Left colon (tissue), 2 donors: ENCODE data around the gene CHRNG. TPM values are rescaled to one million over a fixed set of nuclear protein-coding genes. Genes with fewer than 3 reads are reported as not detected.
A peak's percentile ranks its signal among the peaks of the same experiment; 100 is the strongest.

Experiments used
- ATAC-seq: fragments of 200-7000 bp; cut with Tn5 transposase; one replicate; pipeline ENCODE4 v1.9.1; 2020; ENCODE audit warnings: mild to moderate bottlenecking, moderate library complexity
- DNase-seq, 2 donors: peaks; one replicate each; pipeline ENCODE4 v3.0.0-alpha.2; 2020
- intact Hi-C, 2 donors: fragments of 100-400 bp; cut with DNase I in 1 of 2; cut with micrococcal nuclease in 1 of 2; formaldehyde crosslinking; loops; one replicate each; pipeline versions ENCODE4 v1.11.2 to v1.14.0; 2022; cut with DNase I, micrococcal nuclease
- total RNA-seq, 2 donors: library from RNA; stranded (reverse); fragmentation: NEBNext Ultra II Directional; extraction: Animal tissue kit (Norgen Biotek cat#: 25700); gene quantifications; one replicate each; pipeline ENCODE4 v1.2.1, GENCODE V29; 2021
- donor health status: DM: no; HTN: no; CAD: no.
- donor health status: DM: yes; HTN: yes; CAD: no.

Gene CHRNG
- total RNA-seq, 2 donors from 2014 or later, result not detected

- ATAC-seq (peak; percentile 70), DNase-seq (peak; percentile 65 to 88)
- intact Hi-C loops, result no loop called here
Observed at GRCh38 chr2:232588680-232589585, 49.4 kb downstream of the CHRNG start.

- ATAC-seq (peak; percentile 80), DNase-seq (peak; percentile 55 to 87)
- intact Hi-C loops, result no loop called here
Observed at GRCh38 chr2:232592772-232593395, 53.4 kb downstream of the CHRNG start.

GRCh38 chr2:232593982-232594381, 54.5 kb downstream of the CHRNG start:
- DNase-seq (no peak), ATAC-seq (peak; percentile 10)
- intact Hi-C loops, result no loop called here

Other genes with a start within 250 kb of the CHRNG start
- under 1 TPM in 1 of 2 donors, not detected in 1; 0.15 TPM for gene ALPP, start 160.9 kb upstream of the CHRNG start, total RNA-seq
- gene ALPG, start 132.8 kb upstream of the CHRNG start, total RNA-seq, result 1 to 10 TPM in 1 of 2 donors, under 1 TPM in 1; 0.56 to 1.8 TPM
- gene ALPI, start 83.5 kb upstream of the CHRNG start, total RNA-seq, result 10 to 100 TPM; 15.9 to 21.1 TPM
- not detected for gene ECEL1, start 51.9 kb upstream of the CHRNG start, total RNA-seq
- not detected for gene PRSS56, start 19.3 kb upstream of the CHRNG start, total RNA-seq
- gene CHRND, start 13.5 kb upstream of the CHRNG start, total RNA-seq, result not detected
- gene TIGD1, start 10.9 kb downstream of the CHRNG start, total RNA-seq, result 1 to 10 TPM; 4.4 to 4.5 TPM
- 100 to 1,000 TPM in 1 of 2 donors, 10 to 100 TPM in 1; 83.2 to 104 TPM for gene EIF4E2, start 11.0 kb downstream of the CHRNG start, total RNA-seq
- 1 to 10 TPM; 2.7 TPM for gene EFHD1, start 93.9 kb downstream of the CHRNG start, total RNA-seq
- gene GIGYF2, start 157.6 kb downstream of the CHRNG start, total RNA-seq, result 10 to 100 TPM; 55.4 to 66.3 TPM
- gene KCNJ13, start 236.9 kb downstream of the CHRNG start, total RNA-seq, result not detected